ENCODE results near the gene LINGO4.

DNA sequence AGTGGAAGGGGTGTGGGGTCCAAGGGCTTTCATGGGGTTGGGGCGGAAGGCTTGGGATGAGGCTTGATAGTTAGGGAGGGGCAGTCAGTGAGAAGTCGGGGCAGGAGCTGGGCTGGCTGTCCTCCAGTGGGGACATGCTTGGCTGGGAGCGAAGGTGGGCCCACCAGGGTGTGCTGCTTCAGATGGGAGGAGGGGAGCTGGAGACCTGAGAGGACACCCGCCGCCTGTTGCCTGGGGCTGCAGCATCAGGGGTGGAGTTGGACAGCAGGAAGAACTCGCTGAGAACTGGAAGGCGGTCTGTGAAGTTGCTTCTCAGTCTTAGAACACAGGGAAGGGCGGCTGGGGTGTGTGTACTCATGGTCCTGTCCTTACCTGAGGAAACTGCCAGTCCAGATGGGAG, 46.7 kb upstream of the LINGO4 start:
- TF ChIP-seq ZNF790 (CRISPR knock-in tag; IDR thresholded peaks at IDR 0.05; ENCODE audit: borderline replicate concordance) (no peak), ZNF333 (CRISPR knock-in tag; IDR thresholded peaks at IDR 0.05; ENCODE audit: borderline replicate concordance) (no peak), RXRB (CRISPR knock-in tag; IDR thresholded peaks at IDR 0.05; ENCODE audit: borderline replicate concordance) (no peak), ZNF883 (CRISPR knock-in tag; IDR thresholded peaks at IDR 0.05; ENCODE audit: not compliant biosample characterization) (no peak), HMG20A (CRISPR knock-in tag; IDR thresholded peaks at IDR 0.05; ENCODE audit: borderline replicate concordance) (no peak)

Measured in HepG2 (cell line).